H1 (cell line): ENCODE data around the gene ZNF33A. TPM values are rescaled to one million over a fixed set of nuclear protein-coding genes. Genes with fewer than 3 reads are reported as not detected.
"Not testable (repeated sequence)": the region's sequence is repeated elsewhere in the genome, so short reads cannot be mapped to it uniquely, and the experiment has no call there.

ENCODE experiments used
- CTCF ChIA-PET: fragments of 300-600 bp; sonication (Branson Sonifier 250); formaldehyde crosslinking; loops from one replicate; lab custom pipeline; 2021; ENCODE audit not compliant: partially characterized antibody; lab: Charles Lee
- POLR2A ChIA-PET: fragments of 300-600 bp; sonication (Branson Sonifier 250); formaldehyde crosslinking; loops from one replicate; lab custom pipeline; 2021; ENCODE audit warnings: inconsistent platforms; ENCODE audit not compliant: partially characterized antibody; lab: Charles Lee
- DNase-seq, 2 experiments: peaks; one replicate each; pipeline versions ENCODE4 v3.0.0 to v3.0.0-alpha.2; 2010 to 2022; ENCODE audit warnings: low spot score in 2 of 2, low read depth in 1 of 2, mixed read lengths in 1 of 2
- FAIRE-seq: peaks from 2 replicates; lab custom pipeline; 2011; peaks lifted over from hg19 to GRCh38; lab: Jason Lieb, UNC
- H2AFZ ChIP-seq: 2 replicates; pipeline ENCODE4 v1.8.1; 2012; ENCODE audit warnings: low read length, inconsistent platforms
- H2AK5ac ChIP-seq: 2 replicates; pipeline ENCODE4 v1.6.1; 2013; ENCODE audit warnings: low read depth, low read length
- H2BK120ac ChIP-seq: replicated peaks from 2 replicates; pipeline ENCODE3; 2013; ENCODE audit warnings: low read depth, low read length, inconsistent platforms
- H2BK12ac ChIP-seq: 2 replicates; pipeline ENCODE4 v1.6.1; 2013; ENCODE audit warnings: low read depth, low read length
- H2BK15ac ChIP-seq: 2 replicates; pipeline ENCODE4 v1.6.1; 2013; ENCODE audit warnings: low read length
- H2BK20ac ChIP-seq: 2 replicates; pipeline ENCODE4 v1.6.1; 2013; ENCODE audit warnings: low read length
- H2BK5ac ChIP-seq: 2 replicates; pipeline ENCODE4 v1.6.1; 2013; ENCODE audit warnings: low read depth, low read length
- H3K14ac ChIP-seq: 2 replicates; pipeline ENCODE4 v1.6.1; 2013; ENCODE audit warnings: inconsistent platforms; ENCODE audit not compliant: insufficient read length
- H3K18ac ChIP-seq: 2 replicates; pipeline ENCODE4 v1.6.1; 2013; ENCODE audit warnings: low read length; ENCODE audit errors: extremely low read depth
- H3K23ac ChIP-seq: 2 replicates; pipeline ENCODE4 v1.6.1; 2013; ENCODE audit warnings: inconsistent platforms; ENCODE audit not compliant: insufficient read length
- H3K23me2 ChIP-seq: 2 replicates; pipeline ENCODE4 v1.6.1; 2013; ENCODE audit warnings: low read depth, low read length
- H3K27ac ChIP-seq: 2 replicates; pipeline ENCODE4 v1.6.1; 2011; ENCODE audit warnings: low read depth, low read length, inconsistent platforms
- H3K27me3 ChIP-seq, 4 experiments: replicated peaks in 1 of 4; 1 replicate in 1 of 4; 2 replicates in 3 of 4; pipeline versions ENCODE4 v1.6.1 to v1.8.1; 2011 to 2013; ENCODE audit warnings: low read length in 3 of 4, mild to moderate bottlenecking in 3 of 4, inconsistent platforms in 2 of 4, mixed read lengths in 2 of 4, moderate library complexity in 1 of 4; ENCODE audit not compliant: control insufficient read depth in 3 of 4, insufficient read depth in 3 of 4; ENCODE audit errors: extremely low read depth in 1 of 4
- H3K36me3 ChIP-seq, 4 experiments: 2 replicates each; pipeline versions ENCODE4 v1.6.1 to v1.8.1; 2011 to 2013; ENCODE audit warnings: mild to moderate bottlenecking in 4 of 4, low read length in 3 of 4, moderate library complexity in 2 of 4, control low read depth in 1 of 4, inconsistent platforms in 1 of 4; ENCODE audit not compliant: insufficient read depth in 4 of 4, control insufficient read depth in 2 of 4
- H3K4ac ChIP-seq: replicated peaks from 2 replicates; pipeline ENCODE3; 2013; ENCODE audit warnings: low read length, low read depth, mixed read lengths, inconsistent platforms; ENCODE audit not compliant: insufficient read length
- H3K4me1 ChIP-seq, 4 experiments: replicated peaks in 1 of 4; 1 replicate in 1 of 4; 2 replicates in 3 of 4; pipeline versions ENCODE4 v1.6.1 to v1.8.1; 2011 to 2013; ENCODE audit warnings: low read length in 3 of 4, inconsistent platforms in 2 of 4, mixed read lengths in 1 of 4; ENCODE audit not compliant: insufficient read depth in 4 of 4, control insufficient read depth in 3 of 4
- H3K4me2 ChIP-seq, 2 experiments: 2 replicates each; pipeline versions ENCODE4 v1.6.1 to v1.8.1; 2011 to 2013; ENCODE audit warnings: low read depth in 2 of 2, low read length in 2 of 2, control low read depth in 1 of 2, inconsistent platforms in 1 of 2, mild to moderate bottlenecking in 1 of 2; ENCODE audit not compliant: insufficient read depth in 1 of 2
- H3K4me3 ChIP-seq, 4 experiments: fragments of 200-600, 300-600 bp in 1 of 4; sonication (generic), shearing (Covaris generic), sonication (Bioruptor Twin) in 1 of 4; 2 replicates each; pipeline versions ENCODE4 v1.5.1 to v1.8.1; 2011 to 2016; ENCODE audit warnings: low read length in 4 of 4, low read depth in 3 of 4, control low read depth in 2 of 4, inconsistent platforms in 2 of 4, mild to moderate bottlenecking in 2 of 4, mixed read lengths in 1 of 4, moderate library complexity in 1 of 4; ENCODE audit not compliant: insufficient read depth in 2 of 4; ENCODE audit errors: extremely low read depth in 1 of 4
- H3K56ac ChIP-seq: replicated peaks from 2 replicates; pipeline ENCODE3; 2013; ENCODE audit warnings: low read depth, mild to moderate bottlenecking, mixed read lengths, low read length, inconsistent platforms; ENCODE audit not compliant: insufficient read length
- H3K79me1 ChIP-seq: 2 replicates; pipeline ENCODE4 v1.6.1; 2013; ENCODE audit warnings: low read depth, low read length, control low read depth
- H3K79me2 ChIP-seq, 2 experiments: 2 replicates each; pipeline versions ENCODE4 v1.6.1 to v1.8.1; 2012 to 2013; ENCODE audit warnings: low read length in 2 of 2, mild to moderate bottlenecking in 2 of 2, inconsistent platforms in 1 of 2; ENCODE audit not compliant: insufficient read depth in 2 of 2, control insufficient read depth in 1 of 2
- H3K9ac ChIP-seq, 4 experiments: replicated peaks in 1 of 4; 1 replicate in 1 of 4; 2 replicates in 3 of 4; pipeline versions ENCODE4 v1.6.1 to v1.8.1; 2011 to 2013; ENCODE audit warnings: low read depth in 3 of 4, low read length in 3 of 4, control low read depth in 2 of 4, mild to moderate bottlenecking in 2 of 4, moderate library complexity in 2 of 4, inconsistent platforms in 1 of 4; ENCODE audit errors: extremely low read depth in 1 of 4
- H3K9me3 ChIP-seq, 2 experiments: 2 replicates each; pipeline versions ENCODE4 v1.6.1 to v1.8.1; 2012 to 2013; ENCODE audit warnings: mild to moderate bottlenecking in 2 of 2, moderate library complexity in 2 of 2, control low read depth in 1 of 2, inconsistent platforms in 1 of 2, low read depth in 1 of 2, low read length in 1 of 2, mixed read lengths in 1 of 2; ENCODE audit not compliant: insufficient read depth in 2 of 2
- H4K20me1 ChIP-seq, 2 experiments: replicated peaks in 1 of 2; 2 replicates each; pipeline versions ENCODE3 to v1.8.1; 2011 to 2013; ENCODE audit warnings: inconsistent platforms in 2 of 2, low read length in 2 of 2, mild to moderate bottlenecking in 1 of 2; ENCODE audit not compliant: insufficient read depth in 2 of 2, control insufficient read depth in 1 of 2
- H4K5ac ChIP-seq: 2 replicates; pipeline ENCODE4 v1.6.1; 2013; ENCODE audit warnings: low read length, low read depth, mixed read lengths, inconsistent platforms; ENCODE audit not compliant: insufficient read length
- H4K8ac ChIP-seq: 2 replicates; pipeline ENCODE4 v1.8.0; 2013; ENCODE audit warnings: mild to moderate bottlenecking, moderate library complexity, low read length, inconsistent platforms; ENCODE audit not compliant: insufficient read depth; ENCODE audit errors: extremely low read depth
- H4K91ac ChIP-seq: replicated peaks from 2 replicates; pipeline ENCODE3; 2013; ENCODE audit warnings: low read length, mixed read lengths, inconsistent platforms; ENCODE audit not compliant: insufficient read length
- BRCA1 ChIP-seq: IDR thresholded peaks from 2 replicates; pipeline ENCODE4 v1.6.1; 2012; ENCODE audit warnings: low read depth, low read length, improper control_type of control experiment
- WGBS, 2 experiments: shearing (Covaris generic) in 1 of 2; methylation state at CpG; one replicate each; pipeline versions ENCODE4 v1.1.6 to v1.1.7; 2013 to 2015; ENCODE audit warnings: low lambda C conversion rate in 2 of 2, mixed read lengths in 2 of 2, inconsistent platforms in 1 of 2, low coverage in 1 of 2, missing lambda C conversion rate in 1 of 2; ENCODE audit not compliant: insufficient replicate concordance in 2 of 2, insufficient coverage in 1 of 2, insufficient read length in 1 of 2; ENCODE audit errors: extremely low coverage in 1 of 2, missing lambda C conversion rate in 1 of 2; 5-methylcytosine and 5-hydroxymethylcytosine counted together
- polyA plus RNA-seq, 7 experiments: library from polyadenylated mRNA; depleted of rRNA in 3 of 7; stranded (reverse) in 5 of 7; unstranded in 2 of 7; fragments of >200 nt in 5 of 7; fragments of 200-250 nt in 2 of 7; gene quantifications; 1 replicate in 5 of 7; 2 replicates in 1 of 7; 4 replicates in 1 of 7; pipeline versions ENCODE4 v1.2.1 to v1.2.3, GENCODE V29; 2011 to 2013; ENCODE audit warnings: missing spikeins in 2 of 7, mixed read lengths in 2 of 7
- total RNA-seq: library from RNA; stranded (reverse); fragmentation: NEBNext Ultra II Directional; extraction: Animal tissue kit (Norgen Biotek cat#: 25700); gene quantifications from 2 replicates; pipeline ENCODE4 v1.2.1, GENCODE V29; 2021

ZNF33A gene
- total and polyA plus RNA-seq, 2 of the 8 experiments (the other 6 are each of a cell fraction or from before 2014, with no cell fraction given): 6.0 to 48.3 TPM

GRCh38 chr10:38076687-38077086 is 66.2 kb downstream of the ZNF33A start:
- peaks cover 59 to 68% of the 10 kb centered on the region in 2 experiments for H3K9me3 ChIP-seq
- H4K8ac ChIP-seq: no peak overlapping the region
- H2AFZ ChIP-seq: no peak overlapping the region
- H3K4me1 ChIP-seq: no peaks in the 10 kb centered on the region
- H3K9ac ChIP-seq: no peak overlapping the region
- H3K56ac ChIP-seq: no peak overlapping the region
- H3K79me2 ChIP-seq: no peaks in the 10 kb centered on the region
- DNase-seq (no peak), FAIRE-seq (no peak)
- no peak overlapping the region for H3K4ac ChIP-seq
- no peaks in the 10 kb centered on the region for H3K23me2 ChIP-seq
- H2BK12ac ChIP-seq: no peak overlapping the region
- H4K5ac ChIP-seq: no peak overlapping the region
- H2AK5ac ChIP-seq: no peak overlapping the region
- H3K4me3 ChIP-seq: no peak overlapping the region
- ChIA-PET POLR2A (no interaction called here), CTCF (no interaction called here)
- no peak overlapping the region for H2BK120ac ChIP-seq
- H3K4me2 ChIP-seq: no peak overlapping the region
- no peaks in the 10 kb centered on the region for H3K27me3 ChIP-seq
- no peak overlapping the region for H2BK15ac ChIP-seq
- H2BK5ac ChIP-seq: no peak overlapping the region
- no peak overlapping the region for H2BK20ac ChIP-seq
- H3K14ac ChIP-seq: no peak overlapping the region
- no peak for TF ChIP-seq BRCA1
- no peak overlapping the region for H3K23ac ChIP-seq
- no peaks in the 10 kb centered on the region for H4K20me1 ChIP-seq
- no peak overlapping the region for H3K27ac ChIP-seq
- no peak overlapping the region for H3K18ac ChIP-seq
- H3K79me1 ChIP-seq: no peaks in the 10 kb centered on the region
- H3K36me3 ChIP-seq: 0 out of 8 replicates have a peak, but pooled peaks cover 0 to 2% (median 0%) of the 10 kb centered on the region in 4 experiments
- WGBS, 2 experiments: 85% methylated on average over 2 of the region's 2 CpGs; no CpG with 5 or more reads in 1 of the 2 experiments
- H4K91ac ChIP-seq: no peak overlapping the region

DNA sequence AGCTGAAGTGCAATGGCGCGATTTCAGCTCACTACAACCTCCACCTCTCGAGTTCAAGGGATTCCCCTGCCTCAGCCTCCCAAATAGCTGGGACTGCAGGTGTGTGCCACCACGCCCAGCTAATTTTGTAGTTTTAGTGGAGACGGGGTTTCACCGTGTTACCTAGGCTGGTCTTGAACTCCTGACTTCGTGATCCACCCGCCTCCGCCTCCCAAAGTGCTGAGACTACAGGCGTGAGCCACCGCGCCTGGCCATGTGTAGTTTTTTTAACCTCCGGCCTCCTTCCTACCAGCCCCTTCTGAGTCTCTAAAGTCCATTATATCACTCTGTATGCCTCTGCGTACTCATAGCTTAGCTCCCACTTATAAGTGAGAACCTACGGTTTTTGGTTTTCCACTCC is 82.8 kb downstream of the ZNF33A start:
- H4K91ac ChIP-seq, H3K4me1 ChIP-seq, H3K23me2 ChIP-seq, H2AFZ ChIP-seq, H2BK5ac ChIP-seq, H3K56ac ChIP-seq, DNase-seq, H3K9ac ChIP-seq, H2BK12ac ChIP-seq, H4K20me1 ChIP-seq, H2AK5ac ChIP-seq, H3K18ac ChIP-seq, H3K27me3 ChIP-seq, POLR2A ChIA-PET, CTCF ChIA-PET, H3K4ac ChIP-seq, H3K23ac ChIP-seq, H3K79me2 ChIP-seq, H4K5ac ChIP-seq, FAIRE-seq, H3K14ac ChIP-seq, H2BK15ac ChIP-seq, H4K8ac ChIP-seq, H3K79me1 ChIP-seq, H2BK20ac ChIP-seq, H2BK120ac ChIP-seq, H3K36me3 ChIP-seq, H3K27ac ChIP-seq: not testable (repeated sequence)
- Histone ChIP-seq H3K4me3 (peak overlapping the region in 1 of 4 experiments; percentile 68; a peak in 1 of 8 replicates), H3K9me3 (peaks cover 24 to 63% of the 10 kb centered on the region in 2 experiments), H3K4me2 (peak overlapping the region in 1 of 2 experiments; percentile 49; a peak in 1 of 4 replicates)
- WGBS, 2 experiments: 98% methylated on average over 10 of the region's 15 CpGs; no CpG with 5 or more reads in 1 of the 2 experiments
